ENCODE results near the gene CD248.

GRCh38 chr11:66329165-66329673, 12.4 kb upstream of the CD248 start:
- TF ChIP-seq, protein P1, sequence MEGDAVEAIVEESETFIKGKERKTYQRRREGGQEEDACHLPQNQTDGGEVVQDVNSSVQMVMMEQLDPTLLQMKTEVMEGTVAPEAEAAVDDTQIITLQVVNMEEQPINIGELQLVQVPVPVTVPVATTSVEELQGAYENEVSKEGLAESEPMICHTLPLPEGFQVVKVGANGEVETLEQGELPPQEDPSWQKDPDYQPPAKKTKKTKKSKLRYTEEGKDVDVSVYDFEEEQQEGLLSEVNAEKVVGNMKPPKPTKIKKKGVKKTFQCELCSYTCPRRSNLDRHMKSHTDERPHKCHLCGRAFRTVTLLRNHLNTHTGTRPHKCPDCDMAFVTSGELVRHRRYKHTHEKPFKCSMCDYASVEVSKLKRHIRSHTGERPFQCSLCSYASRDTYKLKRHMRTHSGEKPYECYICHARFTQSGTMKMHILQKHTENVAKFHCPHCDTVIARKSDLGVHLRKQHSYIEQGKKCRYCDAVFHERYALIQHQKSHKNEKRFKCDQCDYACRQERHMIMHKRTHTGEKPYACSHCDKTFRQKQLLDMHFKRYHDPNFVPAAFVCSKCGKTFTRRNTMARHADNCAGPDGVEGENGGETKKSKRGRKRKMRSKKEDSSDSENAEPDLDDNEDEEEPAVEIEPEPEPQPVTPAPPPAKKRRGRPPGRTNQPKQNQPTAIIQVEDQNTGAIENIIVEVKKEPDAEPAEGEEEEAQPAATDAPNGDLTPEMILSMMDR (IDR thresholded peaks at IDR 0.05), result no peak
- TF ChIP-seq POLR2AphosphoS5 (IDR thresholded peaks at IDR 0.05) (no peak), POLR2A (IDR thresholded peaks at IDR 0.05) (no peak)
